AG09319 (cell line): ENCODE data around the gene FCER1G.

Experiments
- DNase-seq: peaks from one replicate; pipeline ENCODE4 v3.0.0-alpha.2; 2010; ENCODE audit warnings: low read depth; ENCODE audit errors: extremely low read depth
- TF ChIP-seq, protein P1 (sequence below): IDR thresholded peaks from 2 replicates; pipeline ENCODE4 v1.5.1; 2011; ENCODE audit warnings: low read depth, mild to moderate bottlenecking, inconsistent platforms, low read length, moderate library complexity

FCER1G gene

GRCh38 chr1:161172349-161172748 lies 42.7 kb upstream of the FCER1G start:
- DNase-seq = no peak
- TF ChIP-seq, protein P1, sequence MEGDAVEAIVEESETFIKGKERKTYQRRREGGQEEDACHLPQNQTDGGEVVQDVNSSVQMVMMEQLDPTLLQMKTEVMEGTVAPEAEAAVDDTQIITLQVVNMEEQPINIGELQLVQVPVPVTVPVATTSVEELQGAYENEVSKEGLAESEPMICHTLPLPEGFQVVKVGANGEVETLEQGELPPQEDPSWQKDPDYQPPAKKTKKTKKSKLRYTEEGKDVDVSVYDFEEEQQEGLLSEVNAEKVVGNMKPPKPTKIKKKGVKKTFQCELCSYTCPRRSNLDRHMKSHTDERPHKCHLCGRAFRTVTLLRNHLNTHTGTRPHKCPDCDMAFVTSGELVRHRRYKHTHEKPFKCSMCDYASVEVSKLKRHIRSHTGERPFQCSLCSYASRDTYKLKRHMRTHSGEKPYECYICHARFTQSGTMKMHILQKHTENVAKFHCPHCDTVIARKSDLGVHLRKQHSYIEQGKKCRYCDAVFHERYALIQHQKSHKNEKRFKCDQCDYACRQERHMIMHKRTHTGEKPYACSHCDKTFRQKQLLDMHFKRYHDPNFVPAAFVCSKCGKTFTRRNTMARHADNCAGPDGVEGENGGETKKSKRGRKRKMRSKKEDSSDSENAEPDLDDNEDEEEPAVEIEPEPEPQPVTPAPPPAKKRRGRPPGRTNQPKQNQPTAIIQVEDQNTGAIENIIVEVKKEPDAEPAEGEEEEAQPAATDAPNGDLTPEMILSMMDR = no peak

DNA sequence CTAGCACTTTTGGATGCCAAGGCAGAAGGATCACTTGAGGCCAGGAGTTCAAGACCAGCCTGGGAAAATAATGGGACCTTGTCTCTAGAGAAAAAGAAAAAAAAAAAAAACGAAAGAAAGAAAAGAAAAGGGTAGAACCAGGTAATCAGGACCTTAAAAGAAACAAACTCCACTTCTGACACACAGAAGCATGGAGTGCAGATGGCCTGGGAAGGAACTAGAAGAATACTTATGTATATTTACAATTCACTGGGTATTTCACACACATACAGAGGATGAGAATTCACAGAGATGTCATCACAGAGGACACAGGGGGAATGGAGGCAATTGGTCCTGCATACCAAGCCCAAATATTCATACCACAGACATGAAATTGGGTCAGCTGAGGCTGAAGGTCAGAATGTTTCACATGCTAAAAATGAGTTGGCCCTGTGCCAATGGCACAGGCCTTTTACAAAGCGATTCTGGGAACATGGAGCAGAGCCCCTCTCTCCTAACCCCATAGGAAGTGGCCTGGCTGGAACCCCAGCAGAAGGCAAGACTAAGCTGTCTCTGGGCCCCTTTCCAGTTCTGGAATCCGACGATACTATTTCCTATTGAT lies 42.2 kb upstream of the FCER1G start:
- DNase-seq = peak; percentile 85

DNA sequence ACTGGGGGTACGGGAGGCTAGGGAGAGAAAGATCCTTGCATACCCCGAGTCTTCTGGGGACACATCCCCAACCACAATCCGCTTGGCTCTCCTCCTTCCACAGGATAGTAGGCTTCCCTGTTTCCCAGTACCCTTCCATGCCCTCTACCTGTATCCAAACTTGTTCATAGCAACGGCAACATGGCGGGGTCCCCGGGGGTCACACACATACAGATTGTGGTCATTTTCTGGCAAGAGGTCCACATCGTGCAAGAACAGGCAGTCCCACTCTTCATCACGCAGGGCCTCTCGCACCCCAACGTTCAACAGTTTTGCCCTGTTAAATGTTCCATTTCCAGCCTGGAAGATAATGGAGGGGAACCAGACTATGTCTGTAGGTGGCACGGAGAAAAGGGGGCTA lies 41.4 kb upstream of the FCER1G start:
- DNase-seq = no peak
- TF ChIP-seq, protein P1 = no peak

More for the DNA sequence above, 42.2 kb upstream of the FCER1G start:
- TF ChIP-seq, protein P1 = no peak

DNA sequence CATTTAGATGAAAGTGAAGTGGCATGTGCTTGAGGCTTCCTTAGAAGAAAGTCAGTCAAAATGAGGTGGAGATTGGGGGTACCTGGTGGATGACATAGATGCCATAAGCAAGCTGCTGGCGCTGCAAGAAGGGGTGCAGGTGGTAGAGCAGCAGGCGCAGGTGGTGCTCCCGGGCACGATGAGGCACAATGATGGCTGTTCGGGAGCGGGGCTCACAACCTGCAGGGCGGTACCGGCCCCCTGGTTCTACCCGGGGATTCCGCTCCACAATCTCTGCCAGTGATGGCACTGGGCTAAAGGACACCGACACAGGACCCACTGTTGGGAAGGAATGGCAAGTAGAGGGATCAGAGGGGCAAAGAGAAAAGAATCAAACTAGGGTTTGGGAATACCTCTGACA lies 40.2 kb upstream of the FCER1G start:
- TF ChIP-seq, protein P1 = no peak
- DNase-seq = no peak

- no peak for DNase-seq
- TF ChIP-seq, protein P1 = no peak
Measured at GRCh38 chr1:161175771-161176453, 39.2 kb upstream of the FCER1G start.

GRCh38 chr1:161176468-161177111 lies 38.5 kb upstream of the FCER1G start:
- no peak for DNase-seq
- TF ChIP-seq, protein P1 = no peak
